NCI-H1105 treated with DMSO at 0.1 percent for 48 hours (cell line): ENCODE data around the gene LINGO1.

ENCODE experiments used
- DNase-seq: peaks from one replicate; lab custom pipeline; 2025; lab: John Stamatoyannopoulos, UW

LINGO1 gene

DNA sequence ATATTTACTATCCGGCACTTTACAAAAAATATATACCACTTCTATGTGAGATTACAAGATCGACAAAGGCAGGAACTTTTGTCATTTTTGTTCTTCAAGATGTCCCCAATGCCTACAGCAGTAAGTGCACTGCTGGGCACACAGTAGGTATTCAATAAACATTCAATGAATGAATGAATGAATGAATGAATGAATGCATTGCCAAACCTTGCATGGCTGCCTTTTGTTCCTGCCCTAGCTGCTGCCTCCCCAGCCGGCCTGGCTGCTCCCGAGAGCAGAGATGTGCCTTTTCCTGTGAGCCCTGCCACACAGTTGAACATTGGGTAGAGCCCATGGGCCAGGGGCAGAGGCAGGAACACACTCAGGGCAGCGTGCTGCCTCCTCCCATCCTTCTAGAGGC, 37.5 kb downstream of the LINGO1 start:
- DNase-seq, result no peak

DNA sequence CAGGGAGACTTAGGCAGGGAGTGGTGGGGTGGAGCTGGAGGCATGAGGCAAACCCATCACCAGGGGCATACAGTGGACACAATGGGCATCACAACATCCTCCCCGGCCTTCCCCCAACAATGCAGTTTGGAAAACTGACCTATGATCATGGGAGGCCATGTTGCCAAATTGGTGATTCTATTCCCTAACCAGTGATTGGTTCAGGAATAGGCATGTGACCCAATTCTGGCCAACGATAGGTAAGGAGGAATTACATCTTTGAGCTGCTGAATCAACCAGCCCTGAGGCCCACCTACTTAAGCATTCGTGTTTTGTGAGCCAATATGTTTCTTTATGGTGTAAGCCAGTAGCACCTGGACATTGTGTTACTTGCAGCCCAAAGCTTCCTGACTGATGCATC, 40.0 kb downstream of the LINGO1 start:
- no peak for DNase-seq

DNA sequence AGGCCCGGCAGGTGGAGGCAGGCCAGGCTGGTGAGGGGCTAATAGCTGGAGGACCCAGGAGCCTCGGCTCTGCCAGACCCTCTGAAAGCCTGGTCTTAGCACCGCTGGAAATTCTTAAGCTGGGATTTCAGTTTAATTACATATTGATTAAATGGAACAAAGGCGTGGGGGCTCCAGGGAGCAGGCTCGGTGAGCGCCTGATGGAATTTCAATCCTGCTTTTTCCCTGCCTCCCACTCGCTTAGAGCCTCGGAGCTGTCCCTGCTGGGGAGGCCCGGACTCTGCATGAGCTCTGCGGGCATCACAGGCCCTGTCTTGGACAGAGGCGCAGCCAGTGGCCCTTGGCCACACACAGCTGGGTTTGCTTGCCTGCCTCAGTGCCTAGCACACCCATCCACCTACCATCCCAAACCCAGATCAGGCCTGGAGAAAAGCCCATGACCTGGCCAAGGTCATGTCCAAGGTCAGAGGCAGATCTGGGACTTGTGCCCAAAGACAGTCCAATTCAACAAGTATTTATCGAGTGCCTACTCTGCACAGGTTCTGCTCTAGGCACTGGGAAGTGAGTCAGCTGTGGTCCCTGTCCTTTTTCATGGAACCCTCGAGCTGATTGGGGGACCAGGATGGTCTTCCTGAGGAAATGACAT, 40.6 kb downstream of the LINGO1 start:
- DNase-seq, result no peak

DNA sequence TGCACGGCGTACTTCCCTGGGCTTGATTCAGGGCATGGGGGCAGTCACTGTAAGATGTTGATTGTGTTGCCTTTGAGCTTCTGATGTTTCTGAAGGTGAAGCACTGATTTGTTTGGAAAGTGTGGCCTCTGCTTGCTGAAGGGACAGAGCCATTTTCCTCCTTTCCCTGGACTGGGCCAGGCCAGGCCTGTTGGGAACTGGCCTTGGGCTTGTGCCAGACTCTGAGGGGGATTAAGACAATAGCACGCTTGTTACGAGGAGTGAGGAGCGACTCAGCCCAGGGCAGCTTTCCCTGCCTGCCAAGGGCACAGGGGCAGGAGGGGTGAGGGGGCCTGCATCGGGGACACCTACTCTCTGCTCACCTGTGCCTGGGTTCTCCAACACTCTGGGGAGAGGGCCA, 42.9 kb downstream of the LINGO1 start:
- peak; percentile 15 for DNase-seq

DNA sequence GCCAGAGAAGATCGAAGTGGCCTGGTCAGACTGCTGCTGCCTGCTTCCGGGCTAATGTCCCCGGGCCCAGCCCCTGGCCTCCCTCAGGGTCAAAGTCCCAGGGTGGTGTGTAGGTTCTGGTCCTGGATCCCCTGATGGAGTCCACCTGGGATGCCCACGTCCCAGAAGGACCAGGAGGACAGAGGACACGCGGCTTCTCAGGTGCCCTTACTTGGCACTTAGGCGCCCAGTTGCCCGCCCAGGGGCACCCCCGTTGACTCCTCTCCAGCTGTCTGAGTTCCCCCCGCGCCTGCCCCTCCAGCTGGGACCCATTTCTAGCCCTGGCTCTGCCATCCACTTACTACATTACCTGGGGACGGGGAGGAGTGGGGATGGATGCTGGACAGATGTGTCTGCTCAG, 44.6 kb downstream of the LINGO1 start:
- DNase-seq, result no peak

DNA sequence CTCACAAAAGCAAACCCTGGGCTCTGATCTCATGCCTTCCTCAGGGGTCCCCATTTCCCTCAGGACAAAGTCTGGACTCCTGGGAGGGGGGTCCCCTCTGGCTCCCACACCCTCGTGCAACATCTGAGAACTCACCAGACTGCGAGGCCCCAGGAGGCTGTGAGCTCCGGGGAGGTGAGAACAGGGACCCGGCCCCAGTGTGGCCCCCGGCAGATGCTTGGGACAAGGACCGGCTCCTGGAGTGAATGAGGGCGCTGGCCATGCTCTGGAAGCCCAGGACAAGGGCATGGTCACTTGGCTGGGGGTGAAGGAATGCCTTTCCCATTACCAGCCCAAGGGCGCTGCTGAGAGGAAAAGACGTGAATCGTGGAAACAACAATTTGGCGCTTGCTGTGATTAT, 48.0 kb downstream of the LINGO1 start:
- no peak for DNase-seq

DNA sequence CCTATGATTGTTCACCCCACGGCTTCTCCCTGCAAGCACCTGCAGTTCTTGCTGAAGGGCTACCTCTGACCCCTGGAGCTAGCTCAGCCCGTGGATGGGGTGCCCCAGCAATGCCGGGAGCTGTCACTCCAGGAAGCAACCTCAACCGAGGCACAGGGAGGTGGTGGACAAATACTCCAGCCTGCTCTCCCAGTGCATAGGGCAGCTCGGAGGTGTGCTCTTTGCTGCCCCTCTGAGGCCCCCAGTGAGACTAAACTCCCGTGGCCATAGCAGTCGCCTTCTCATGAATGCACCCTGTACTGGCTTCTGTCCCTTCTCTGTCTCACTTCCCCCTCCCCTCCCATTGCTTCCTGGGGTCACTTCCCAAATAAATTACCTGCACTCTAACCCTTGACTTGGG, 48.5 kb downstream of the LINGO1 start:
- DNase-seq, result no peak

DNA sequence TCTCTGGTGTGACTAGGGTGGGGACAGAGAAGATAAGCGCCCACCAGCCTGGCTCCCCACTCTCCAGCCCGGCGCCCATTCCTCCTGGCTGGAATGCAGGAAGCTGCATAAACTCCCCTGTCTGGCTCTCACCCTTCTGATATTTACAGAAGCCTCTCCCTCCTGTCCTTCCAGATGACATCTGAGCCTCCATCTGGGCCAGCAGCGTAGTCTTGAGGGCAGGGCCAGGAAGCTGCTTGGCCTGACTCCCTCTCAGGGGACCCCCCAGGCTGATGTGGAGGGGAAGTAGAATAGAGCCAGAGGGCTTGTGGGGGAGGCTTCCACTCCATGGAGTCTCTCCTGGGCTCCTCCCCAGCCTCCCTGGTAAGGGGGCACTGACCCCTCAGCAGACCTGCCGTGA, 49.9 kb downstream of the LINGO1 start:
- DNase-seq, result no peak

DNA sequence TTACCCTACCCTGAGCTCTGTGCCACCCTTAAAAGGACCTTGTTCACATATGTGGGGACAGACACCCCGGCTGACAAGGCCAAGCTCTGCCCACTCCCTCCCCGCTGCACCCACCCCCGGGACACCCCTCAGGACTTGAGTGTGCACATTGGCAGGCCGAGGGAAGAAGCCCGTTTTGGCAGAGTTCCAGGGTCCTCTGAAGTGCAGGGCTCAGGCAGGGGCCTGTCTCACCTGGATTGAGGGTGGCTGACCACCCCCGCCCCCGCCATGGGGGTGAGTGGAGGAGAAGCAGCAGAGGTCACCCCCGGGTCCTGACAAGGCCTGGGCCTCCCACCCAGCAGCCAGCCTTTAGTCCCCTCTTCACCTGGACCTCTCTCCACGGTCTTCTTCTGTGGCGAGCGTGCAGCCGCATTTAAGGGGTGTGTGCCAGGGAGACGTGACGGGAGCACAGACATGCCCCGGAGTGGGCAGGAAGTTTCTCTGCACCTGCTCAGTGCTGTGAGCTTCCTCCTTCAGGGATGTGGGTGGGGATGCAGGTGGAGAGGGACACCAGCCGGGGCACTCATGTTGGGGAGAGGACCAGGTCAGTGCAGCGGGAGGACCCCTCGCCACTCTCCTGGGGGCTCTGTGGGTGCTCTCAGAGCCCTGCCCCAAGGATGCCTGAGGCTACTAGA, 50.7 kb downstream of the LINGO1 start:
- no peak for DNase-seq

DNA sequence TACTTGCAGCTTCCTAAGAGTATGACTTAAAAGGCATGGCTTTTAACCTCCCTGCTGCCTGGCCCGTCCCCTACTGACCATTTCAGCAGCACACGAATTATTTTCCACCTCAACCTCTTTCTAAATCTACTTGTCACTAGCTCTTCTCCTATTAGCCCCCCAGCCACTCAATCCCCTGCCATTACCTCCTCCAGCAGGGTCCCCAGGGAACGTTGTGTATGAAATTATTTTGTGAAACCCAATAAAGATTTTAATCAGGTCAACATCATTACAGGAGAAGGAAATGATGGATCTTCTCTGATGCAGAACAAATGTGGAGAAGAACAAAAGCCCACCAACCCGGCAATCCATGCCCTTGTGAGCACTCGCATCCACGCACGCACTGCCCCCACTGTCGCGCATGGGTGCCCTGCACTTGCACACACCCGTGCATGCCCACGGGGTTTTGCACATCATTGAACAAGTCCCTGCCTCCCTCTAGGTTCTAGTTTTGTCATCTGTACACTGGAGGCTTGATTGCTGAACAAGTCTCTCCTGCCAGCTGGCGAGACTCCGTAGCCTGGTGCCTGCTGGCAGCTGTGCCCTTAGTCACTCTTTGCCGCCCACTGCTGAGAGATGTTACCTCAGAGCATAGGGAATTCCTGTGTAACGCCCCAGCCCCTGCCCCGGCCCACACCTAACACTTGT, 51.6 kb downstream of the LINGO1 start:
- no peak for DNase-seq

DNA sequence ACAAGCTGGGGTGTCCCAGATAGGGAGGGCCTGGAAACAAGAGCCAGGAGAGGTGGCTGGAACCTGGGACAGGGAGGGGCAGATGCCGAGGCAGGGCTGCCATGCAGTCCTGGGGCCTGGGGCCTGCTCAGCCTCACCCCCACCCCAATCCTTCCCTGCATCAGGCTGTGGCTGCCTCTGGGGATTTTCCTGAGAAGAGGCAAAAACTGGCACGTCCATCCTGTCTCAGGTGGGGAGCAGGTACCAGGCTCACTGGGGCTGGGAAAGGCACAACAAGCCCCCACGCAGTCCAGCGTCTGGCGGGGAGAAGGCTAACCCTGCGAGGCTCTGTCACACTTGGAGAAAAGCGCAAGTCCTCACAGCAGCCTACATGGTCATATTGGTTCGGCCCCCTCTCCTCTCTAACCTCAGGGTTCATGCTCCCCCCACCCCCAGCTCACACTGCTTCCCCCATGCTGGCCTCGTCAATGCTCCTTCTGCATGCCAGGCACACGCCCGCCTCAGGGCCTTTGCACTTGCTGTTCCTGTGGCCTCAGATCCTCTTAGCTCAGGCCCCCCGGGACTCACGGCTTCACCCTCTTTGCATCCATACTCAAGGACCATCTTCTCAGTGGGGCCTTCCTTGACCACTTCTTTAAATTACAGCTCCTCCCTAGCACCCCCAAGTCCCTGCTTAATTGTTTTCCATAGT, 53.1 kb downstream of the LINGO1 start:
- no peak for DNase-seq

DNA sequence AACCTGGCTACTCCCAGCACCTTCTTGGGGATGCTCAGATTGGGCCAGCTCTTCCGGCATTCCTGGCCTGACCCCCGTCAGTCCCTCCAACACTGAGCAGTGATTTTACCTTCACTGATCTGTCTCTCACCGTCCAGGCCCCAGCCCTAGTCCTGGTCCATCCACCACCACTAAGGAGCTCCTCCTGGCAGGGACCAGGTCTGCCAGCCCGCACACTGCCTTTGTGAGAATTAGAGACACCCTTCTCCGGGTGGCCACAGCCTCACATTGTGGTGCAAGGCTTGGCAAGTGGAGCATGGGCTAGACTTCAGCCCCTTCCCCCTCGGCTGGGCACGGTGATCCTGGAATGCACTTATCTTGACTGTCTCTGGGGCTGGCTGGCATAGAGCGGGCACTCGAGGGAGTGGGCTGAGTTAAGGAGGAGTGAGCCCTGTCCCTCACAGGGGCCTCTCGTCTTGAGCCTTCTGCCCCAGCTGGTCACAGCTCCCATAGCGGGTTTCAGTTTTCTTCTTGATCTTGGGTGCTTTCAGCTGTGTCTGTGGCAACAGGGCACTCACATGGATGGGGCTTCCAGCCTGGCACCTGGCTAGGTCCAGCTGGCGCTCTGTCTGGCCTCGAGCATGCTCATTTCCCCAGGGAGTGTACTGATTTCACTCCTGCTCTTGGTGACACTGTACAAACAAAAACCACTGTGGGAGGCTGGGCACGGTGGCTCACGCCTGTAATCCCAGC, 53.9 kb downstream of the LINGO1 start:
- DNase-seq, result no peak

DNA sequence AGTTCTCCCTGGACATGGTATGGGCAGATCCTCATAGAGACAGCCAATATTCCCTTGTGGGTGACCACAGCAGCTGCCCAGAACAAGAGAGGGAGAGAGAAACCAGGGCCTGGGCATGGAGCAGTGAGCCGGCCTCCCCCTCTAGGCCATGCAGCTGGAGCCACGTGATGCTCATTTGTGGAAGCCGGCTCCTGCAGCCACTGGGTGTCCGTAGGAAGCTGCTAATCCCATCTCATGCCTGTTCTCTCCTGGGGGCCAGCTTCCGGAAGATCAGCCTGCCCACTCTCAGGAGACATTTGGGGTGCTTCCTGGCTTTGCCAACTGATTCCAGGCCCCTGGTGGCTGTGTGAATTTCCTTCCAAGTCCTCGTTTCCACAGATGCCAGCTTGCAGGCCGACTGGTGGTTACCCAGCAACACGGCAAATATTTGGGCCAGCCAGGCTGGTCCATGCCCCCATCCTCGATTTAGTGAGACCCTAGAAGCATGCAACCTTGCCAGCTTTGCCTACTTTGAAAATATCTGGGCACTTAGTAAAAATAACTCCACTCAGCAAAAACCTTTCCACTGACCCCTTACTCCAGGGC, 55.3 kb downstream of the LINGO1 start:
- DNase-seq, result no peak

DNA sequence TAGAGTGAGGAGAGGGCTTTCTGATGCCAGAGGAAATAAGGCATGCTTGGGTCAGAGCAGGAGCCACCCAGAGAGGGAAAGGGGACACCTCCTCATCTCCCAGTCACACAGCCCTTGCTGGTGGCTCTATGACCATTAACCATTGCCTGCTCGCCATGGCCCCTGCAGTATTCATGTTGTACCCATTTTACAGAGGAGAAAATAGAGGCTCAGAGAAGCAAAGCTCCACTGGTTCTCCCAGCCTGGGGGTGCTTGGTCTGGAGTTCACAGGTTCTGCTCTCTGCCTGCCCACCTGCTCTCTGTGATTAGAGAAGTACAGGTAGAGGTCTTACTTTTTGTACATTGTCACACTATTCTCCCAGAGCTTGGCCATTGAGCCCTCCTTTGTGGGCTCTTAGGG, 56.2 kb downstream of the LINGO1 start:
- DNase-seq, result no peak

DNA sequence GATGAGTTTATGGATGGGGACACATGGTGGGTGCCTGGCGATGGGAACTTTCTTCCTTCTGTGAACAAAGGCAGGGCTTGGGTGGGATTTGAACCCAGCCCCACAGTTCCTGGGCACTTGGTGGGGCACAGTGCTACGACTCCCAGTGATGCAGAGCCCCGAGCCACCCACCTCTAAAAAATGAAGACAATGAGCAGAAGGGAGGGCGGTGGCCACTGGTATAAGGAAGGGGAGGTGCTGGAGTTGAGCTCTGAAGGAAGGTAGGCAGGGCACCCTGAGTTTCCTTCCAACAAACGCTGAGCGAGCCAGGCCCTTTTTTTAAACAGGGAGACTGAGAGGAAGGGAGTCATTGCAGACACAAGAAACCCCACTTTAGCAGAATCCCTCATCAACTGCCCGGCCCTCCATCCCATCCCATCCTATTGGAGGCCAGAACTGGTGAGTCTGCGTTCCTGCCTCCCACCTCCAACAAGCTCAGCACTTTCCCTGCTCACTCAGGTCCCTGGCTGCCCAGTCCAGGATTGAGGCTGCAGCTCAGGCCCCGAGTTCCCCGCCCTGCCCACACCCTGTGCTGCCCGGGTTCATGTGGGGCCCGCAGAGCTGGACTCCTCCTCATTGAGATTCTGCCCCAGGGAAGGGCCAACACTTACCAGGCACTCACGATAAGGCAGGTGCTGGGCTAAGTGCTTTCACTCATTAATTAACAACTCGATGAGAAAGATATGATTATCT, 57.3 kb downstream of the LINGO1 start:
- no peak for DNase-seq

DNA sequence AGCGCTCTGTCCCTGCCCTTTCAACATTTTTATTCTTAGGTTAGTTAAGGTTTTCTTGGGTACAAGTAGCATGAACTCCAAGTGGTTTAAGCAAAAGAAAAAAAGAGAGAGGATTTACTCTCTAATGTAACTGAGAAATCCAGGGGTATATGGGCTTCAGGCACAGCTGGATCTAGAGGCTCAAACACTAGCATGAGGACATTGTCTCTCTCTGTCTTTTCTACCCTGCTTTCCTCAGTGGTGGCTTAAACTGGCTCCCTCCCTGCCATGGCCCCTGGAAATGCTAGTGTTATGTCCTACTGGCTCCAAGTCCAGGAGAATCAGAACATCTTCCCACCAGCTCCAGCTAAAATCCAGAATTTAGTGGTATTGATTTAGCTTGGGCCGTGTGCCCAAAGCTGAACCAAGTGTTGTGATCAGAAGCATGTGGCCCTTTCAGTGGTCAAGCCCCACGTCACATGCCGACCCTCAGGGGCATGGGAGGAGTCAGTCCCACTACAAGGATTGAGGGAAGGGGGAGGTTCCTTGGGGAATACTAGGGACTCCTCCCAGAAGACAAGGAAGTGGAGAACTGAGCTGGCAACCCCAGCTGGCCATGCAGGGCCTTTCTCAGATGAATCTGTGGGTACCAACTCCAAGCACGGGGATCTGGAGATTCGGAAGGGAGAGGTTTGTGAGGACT, 58.0 kb downstream of the LINGO1 start:
- no peak for DNase-seq

DNA sequence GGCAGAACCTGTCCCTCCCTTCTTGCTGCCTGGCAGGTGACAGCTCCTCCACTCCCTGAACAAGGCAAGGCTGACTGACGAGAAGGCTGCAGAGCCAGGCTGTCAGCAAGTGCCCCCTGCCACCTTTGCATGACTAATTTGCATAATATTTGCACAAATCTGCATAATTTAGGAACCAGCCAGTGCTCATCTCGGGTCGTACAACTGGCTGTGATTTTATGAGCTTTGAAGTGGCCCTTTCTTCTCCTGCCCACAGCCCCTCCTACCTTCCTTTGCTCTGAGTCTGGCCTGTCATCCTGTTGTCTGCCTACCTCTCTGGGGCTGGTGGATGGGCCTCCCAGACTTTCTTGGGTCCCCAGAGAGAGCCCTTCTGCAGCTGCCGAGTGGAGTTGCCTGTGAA, 58.9 kb downstream of the LINGO1 start:
- no peak for DNase-seq

DNA sequence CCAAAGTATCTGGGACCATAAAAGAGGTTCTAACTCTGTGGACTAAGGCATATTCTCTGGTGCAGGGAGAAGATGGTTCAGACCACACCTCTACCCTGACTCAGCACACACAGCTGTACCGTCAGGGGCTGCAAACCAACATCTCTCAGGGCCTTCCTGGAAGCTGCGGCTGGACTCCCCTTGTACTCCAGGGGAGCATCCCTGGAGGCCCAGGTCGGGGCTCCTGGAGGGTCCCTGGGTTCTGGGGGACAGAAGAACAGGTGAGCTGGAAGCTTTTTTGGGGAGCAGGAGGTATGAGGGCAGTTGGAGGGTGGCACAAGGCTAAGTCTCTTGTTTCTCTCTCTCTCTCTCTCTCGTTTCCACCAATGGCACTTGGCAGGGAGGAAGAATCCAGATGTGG, 60.5 kb downstream of the LINGO1 start:
- no peak for DNase-seq

DNA sequence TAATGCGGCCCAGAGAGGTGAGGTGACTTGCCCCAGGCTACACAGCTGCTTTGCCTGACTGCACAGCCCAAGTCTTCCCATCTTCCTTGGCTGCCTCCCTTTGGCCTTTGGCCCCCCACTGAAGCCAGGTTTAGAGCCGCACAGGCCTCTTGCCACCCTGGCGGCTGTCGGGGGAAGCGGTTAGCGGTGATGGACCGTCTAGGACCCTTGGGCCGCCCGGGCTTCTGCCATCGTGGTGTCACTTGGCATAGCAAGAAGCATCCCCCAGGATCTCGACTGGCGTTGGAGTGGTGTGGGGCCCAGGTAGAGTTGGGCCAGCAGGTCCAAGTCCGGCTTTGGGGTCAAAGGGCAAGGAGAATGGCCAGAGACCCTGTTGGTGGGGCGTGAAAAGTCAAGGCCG, 61.0 kb downstream of the LINGO1 start:
- no peak for DNase-seq

DNA sequence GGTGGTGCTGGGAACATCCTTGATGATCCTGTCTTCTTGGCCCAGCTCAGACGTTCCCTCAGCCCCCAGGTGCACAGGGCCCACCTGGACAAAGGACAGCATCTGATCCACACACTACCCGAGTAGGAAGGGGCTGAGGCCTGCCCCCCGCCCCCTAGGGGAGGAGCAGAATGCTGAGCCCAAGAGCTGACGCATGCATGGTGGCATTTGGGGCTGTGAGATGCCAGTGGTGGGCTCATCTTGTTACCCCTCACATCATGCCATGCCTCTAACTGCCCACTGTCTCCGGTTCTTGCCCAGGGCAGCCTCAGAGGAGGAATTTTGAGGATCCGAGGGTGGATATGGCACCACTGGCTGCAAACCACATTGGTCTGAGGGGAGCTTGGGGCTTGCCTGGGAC, 61.5 kb downstream of the LINGO1 start:
- DNase-seq, result no peak

DNA sequence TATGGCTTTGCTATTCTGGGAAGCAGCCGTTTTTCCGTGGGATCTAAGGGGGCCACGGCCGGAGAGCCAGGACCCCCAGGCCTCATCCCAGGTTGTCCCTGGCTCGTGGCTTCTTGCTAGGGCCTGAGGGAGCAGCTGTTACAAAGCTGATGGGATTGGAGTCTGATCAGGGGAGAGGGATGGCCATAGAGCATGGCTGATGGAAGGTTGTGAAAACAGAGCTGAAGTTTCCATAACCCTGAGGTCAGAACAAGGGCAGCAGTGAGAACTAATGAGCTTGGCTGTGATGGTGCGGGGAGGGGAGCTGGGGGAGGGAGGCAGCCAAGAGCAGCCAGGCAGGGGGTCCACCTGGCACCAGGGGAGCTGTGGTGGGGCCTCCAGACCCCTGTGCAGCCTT, 63.0 kb downstream of the LINGO1 start:
- no peak for DNase-seq
